ENCODE data around the gene FBN2.

The FBN2 gene

DNA sequence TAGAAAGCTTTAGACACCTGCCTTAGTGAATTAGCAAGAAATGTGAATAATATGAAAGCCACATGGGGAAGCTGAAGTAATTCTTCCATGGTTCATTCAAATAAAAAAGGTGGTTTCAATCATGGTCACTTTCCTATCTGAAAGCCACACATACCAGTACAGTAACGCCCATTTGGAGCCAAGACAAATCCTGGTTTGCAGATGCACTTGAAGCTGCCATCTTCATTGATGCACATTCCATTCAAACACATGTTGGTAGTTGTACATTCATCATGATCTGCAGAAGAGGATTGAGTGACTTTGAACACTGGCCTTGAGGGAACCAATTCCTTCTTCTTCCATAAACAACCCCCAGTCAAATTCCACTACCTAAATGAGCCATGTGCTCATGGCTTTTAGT lies 161.5 kb downstream of the FBN2 start:
- no peak overlapping the region for H3K18ac ChIP-seq (ENCODE audit: low read length)
- no peaks in the 10 kb centered on the region for H3K9me3 ChIP-seq (ENCODE audit: insufficient read depth, low read depth, low read length)
- H3K36me3 ChIP-seq (ENCODE audit: control insufficient read depth in 1 of 2, insufficient read depth in 2 of 2, low read length in 2 of 2), result peaks cover 2 to 4% of the 10 kb centered on the region in 2 experiments
- H3K9ac ChIP-seq (ENCODE audit: low read length), result no peak overlapping the region
- DNase-seq, result no peak
- no peak overlapping the region for H2AFZ ChIP-seq (ENCODE audit: insufficient read depth, low read length, poor library complexity)
- no peak overlapping the region for H2BK12ac ChIP-seq (ENCODE audit: low read length)
- H2BK5ac ChIP-seq (ENCODE audit: low read depth, low read length, poor library complexity), result no peak overlapping the region
- H3K4me1 ChIP-seq (ENCODE audit: control insufficient read depth in 1 of 2, insufficient read depth in 2 of 2, low read length in 2 of 2), result no peaks in the 10 kb centered on the region
- H3K27me3 ChIP-seq (ENCODE audit: insufficient read depth, low read length), result no peaks in the 10 kb centered on the region
- no peak overlapping the region for H4K91ac ChIP-seq (ENCODE audit: low read depth, low read length)
- H3K23ac ChIP-seq (ENCODE audit: low read length), result no peak overlapping the region
- no peak overlapping the region for H4K8ac ChIP-seq (ENCODE audit: low read depth, low read length)
- H3K79me1 ChIP-seq (ENCODE audit: low read length), result no peaks in the 10 kb centered on the region
- no peak overlapping the region for H3K14ac ChIP-seq (ENCODE audit: low read length)
- H2AK5ac ChIP-seq (ENCODE audit: low read length), result no peak overlapping the region
- no peaks in the 10 kb centered on the region for H3K79me2 ChIP-seq (ENCODE audit: control insufficient read depth, insufficient read depth, low read length, poor library complexity)
- H3K4me3 ChIP-seq (ENCODE audit: low read depth, low read length), result no peak overlapping the region
- no peak overlapping the region for H4K12ac ChIP-seq (ENCODE audit: low read depth, low read length)
- H3K27ac ChIP-seq (ENCODE audit: low read depth, low read length), result no peak overlapping the region
- no peak overlapping the region for H3K4me2 ChIP-seq (ENCODE audit: low read length)
- H3K4ac ChIP-seq (ENCODE audit: low read depth, low read length), result no peak overlapping the region
- no peak overlapping the region for H2BK120ac ChIP-seq (ENCODE audit: insufficient read depth, low read length, poor library complexity)
- no CpG with 5 or more reads among the region's 1 CpG for WGBS (ENCODE audit: extremely low coverage, insufficient coverage, insufficient read length)

DNA sequence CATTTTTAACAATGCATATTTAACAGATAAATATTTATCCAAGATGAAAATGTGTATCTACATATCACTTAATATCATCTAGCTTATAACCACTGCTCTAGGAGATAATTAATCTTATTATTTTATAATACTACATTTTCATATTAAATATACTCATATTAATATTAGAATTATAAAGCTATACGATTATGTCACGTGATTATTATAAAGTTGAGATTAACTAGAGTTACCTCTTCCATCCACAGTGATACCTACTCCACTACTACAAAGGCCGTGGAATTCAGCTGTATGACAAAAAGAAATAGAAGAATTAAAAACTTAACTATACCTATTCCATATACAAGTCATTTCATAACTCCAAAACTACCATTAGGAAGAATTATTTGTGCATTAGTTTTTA lies 171.9 kb downstream of the FBN2 start:
- no peak overlapping the region for H3K14ac ChIP-seq (ENCODE audit: low read length)
- no peak overlapping the region for H4K12ac ChIP-seq (ENCODE audit: low read depth, low read length)
- no peaks in the 10 kb centered on the region for H3K27me3 ChIP-seq (ENCODE audit: insufficient read depth, low read length)
- H3K4ac ChIP-seq (ENCODE audit: low read depth, low read length), result no peak overlapping the region
- H4K8ac ChIP-seq (ENCODE audit: low read depth, low read length), result no peak overlapping the region
- no peak overlapping the region for H3K4me3 ChIP-seq (ENCODE audit: low read depth, low read length)
- no peak for DNase-seq
- H3K9ac ChIP-seq (ENCODE audit: low read length), result no peak overlapping the region
- H3K27ac ChIP-seq (ENCODE audit: low read depth, low read length), result no peak overlapping the region
- no peak overlapping the region for H2BK5ac ChIP-seq (ENCODE audit: low read depth, low read length, poor library complexity)
- no peak overlapping the region for H2AK5ac ChIP-seq (ENCODE audit: low read length)
- no peak overlapping the region for H3K23ac ChIP-seq (ENCODE audit: low read length)
- no CpG with 5 or more reads among the region's 3 CpGs for WGBS (ENCODE audit: extremely low coverage, insufficient coverage, insufficient read length)
- no peaks in the 10 kb centered on the region for H3K79me1 ChIP-seq (ENCODE audit: low read length)
- peaks cover 5 to 9% of the 10 kb centered on the region in 2 experiments for H3K36me3 ChIP-seq (ENCODE audit: control insufficient read depth in 1 of 2, insufficient read depth in 2 of 2, low read length in 2 of 2)
- H2BK12ac ChIP-seq (ENCODE audit: low read length), result no peak overlapping the region
- H2BK120ac ChIP-seq (ENCODE audit: insufficient read depth, low read length, poor library complexity), result no peak overlapping the region
- no peaks in the 10 kb centered on the region for H3K9me3 ChIP-seq (ENCODE audit: insufficient read depth, low read depth, low read length)
- no peaks in the 10 kb centered on the region for H3K79me2 ChIP-seq (ENCODE audit: control insufficient read depth, insufficient read depth, low read length, poor library complexity)
- H4K91ac ChIP-seq (ENCODE audit: low read depth, low read length), result no peak overlapping the region
- H2AFZ ChIP-seq (ENCODE audit: insufficient read depth, low read length, poor library complexity), result no peak overlapping the region
- no peaks in the 10 kb centered on the region for H3K4me1 ChIP-seq (ENCODE audit: control insufficient read depth in 1 of 2, insufficient read depth in 2 of 2, low read length in 2 of 2)
- no peak overlapping the region for H3K4me2 ChIP-seq (ENCODE audit: low read length)
- H3K18ac ChIP-seq (ENCODE audit: low read length), result no peak overlapping the region

DNA sequence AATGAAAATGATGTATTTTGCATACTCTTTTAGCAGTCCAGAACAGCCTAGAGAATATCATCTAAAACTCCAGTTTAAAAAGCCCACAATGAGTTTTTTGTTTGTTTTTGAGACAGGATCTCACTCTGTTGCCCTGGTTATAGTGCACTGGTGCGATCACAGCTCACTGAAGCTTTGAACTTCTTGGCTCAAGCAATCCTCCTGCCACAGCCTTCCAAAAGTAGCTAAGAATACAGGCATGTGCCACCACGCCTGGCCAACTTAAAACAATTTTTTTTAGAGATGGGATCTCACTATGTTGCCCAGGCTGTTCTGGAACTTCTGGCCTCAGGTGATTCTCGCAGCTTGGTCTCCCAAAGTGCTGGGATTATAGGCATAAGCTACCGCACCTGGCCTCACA lies 175.7 kb downstream of the FBN2 start:
- Histone ChIP-seq H2BK12ac (ENCODE audit: low read length) (no peak overlapping the region), H2AK5ac (ENCODE audit: low read length) (no peak overlapping the region), H3K36me3 (ENCODE audit: control insufficient read depth in 1 of 2, insufficient read depth in 2 of 2, low read length in 2 of 2) (peaks cover 2 to 6% of the 10 kb centered on the region in 2 experiments), H4K91ac (ENCODE audit: low read depth, low read length) (no peak overlapping the region), H3K4me3 (ENCODE audit: low read depth, low read length) (no peak overlapping the region), H3K4me2 (ENCODE audit: low read length) (no peak overlapping the region), H3K14ac (ENCODE audit: low read length) (no peak overlapping the region), H3K9ac (ENCODE audit: low read length) (peak overlapping the region; percentile 34), H2BK120ac (ENCODE audit: insufficient read depth, low read length, poor library complexity) (no peak overlapping the region), H3K79me2 (ENCODE audit: control insufficient read depth, insufficient read depth, low read length, poor library complexity) (no peaks in the 10 kb centered on the region), H3K27me3 (ENCODE audit: insufficient read depth, low read length) (no peaks in the 10 kb centered on the region), H3K9me3 (ENCODE audit: insufficient read depth, low read depth, low read length) (no peaks in the 10 kb centered on the region), H3K27ac (ENCODE audit: low read depth, low read length) (no peak overlapping the region), H2AFZ (ENCODE audit: insufficient read depth, low read length, poor library complexity) (no peak overlapping the region), H3K4me1 (ENCODE audit: control insufficient read depth in 1 of 2, insufficient read depth in 2 of 2, low read length in 2 of 2) (no peaks in the 10 kb centered on the region), H2BK5ac (ENCODE audit: low read depth, low read length, poor library complexity) (no peak overlapping the region), H3K23ac (ENCODE audit: low read length) (no peak overlapping the region), H4K8ac (ENCODE audit: low read depth, low read length) (no peak overlapping the region), H3K18ac (ENCODE audit: low read length) (no peak overlapping the region), H3K4ac (ENCODE audit: low read depth, low read length) (no peak overlapping the region), H4K12ac (ENCODE audit: low read depth, low read length) (no peak overlapping the region), H3K79me1 (ENCODE audit: low read length) (no peaks in the 10 kb centered on the region)
- peak in 1 of 2 donors; percentile 25 for DNase-seq
- WGBS (ENCODE audit: extremely low coverage, insufficient coverage, insufficient read length), result no CpG with 5 or more reads among the region's 4 CpGs

DNA sequence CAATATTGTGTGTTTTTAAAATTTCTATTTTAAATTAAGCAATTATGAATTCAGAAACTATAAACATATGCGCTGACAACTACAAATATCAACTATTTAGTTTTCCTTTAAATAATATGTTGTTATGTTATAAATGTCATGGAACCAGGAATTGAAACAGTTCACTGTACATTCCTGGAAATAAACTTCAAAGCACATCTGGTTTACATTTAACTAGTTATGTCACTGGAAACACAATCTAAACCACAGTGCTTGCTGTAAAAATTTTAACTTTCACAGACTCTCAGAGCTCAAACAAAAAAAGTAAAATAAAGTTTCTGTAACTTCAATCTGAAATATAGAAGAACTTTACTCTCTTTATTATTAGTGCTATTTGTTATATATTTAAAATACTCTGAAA lies 179.2 kb downstream of the FBN2 start:
- H3K9ac ChIP-seq (ENCODE audit: low read length), result no peak overlapping the region
- no peaks in the 10 kb centered on the region for H3K79me1 ChIP-seq (ENCODE audit: low read length)
- H2BK12ac ChIP-seq (ENCODE audit: low read length), result no peak overlapping the region
- H3K4me2 ChIP-seq (ENCODE audit: low read length), result no peak overlapping the region
- H3K9me3 ChIP-seq (ENCODE audit: insufficient read depth, low read depth, low read length), result no peaks in the 10 kb centered on the region
- DNase-seq, result no peak
- no peak overlapping the region for H2BK5ac ChIP-seq (ENCODE audit: low read depth, low read length, poor library complexity)
- H3K14ac ChIP-seq (ENCODE audit: low read length), result no peak overlapping the region
- H3K79me2 ChIP-seq (ENCODE audit: control insufficient read depth, insufficient read depth, low read length, poor library complexity), result no peaks in the 10 kb centered on the region
- no peak overlapping the region for H3K18ac ChIP-seq (ENCODE audit: low read length)
- WGBS (ENCODE audit: extremely low coverage, insufficient coverage, insufficient read length), result no CpG with 5 or more reads among the region's 1 CpG
- no peak overlapping the region for H4K91ac ChIP-seq (ENCODE audit: low read depth, low read length)
- no peak overlapping the region for H2AK5ac ChIP-seq (ENCODE audit: low read length)
- no peak overlapping the region for H2AFZ ChIP-seq (ENCODE audit: insufficient read depth, low read length, poor library complexity)
- no peaks in the 10 kb centered on the region for H3K4me1 ChIP-seq (ENCODE audit: control insufficient read depth in 1 of 2, insufficient read depth in 2 of 2, low read length in 2 of 2)
- H4K12ac ChIP-seq (ENCODE audit: low read depth, low read length), result no peak overlapping the region
- H4K8ac ChIP-seq (ENCODE audit: low read depth, low read length), result no peak overlapping the region
- no peak overlapping the region for H3K4me3 ChIP-seq (ENCODE audit: low read depth, low read length)
- H3K27me3 ChIP-seq (ENCODE audit: insufficient read depth, low read length), result no peaks in the 10 kb centered on the region
- no peak overlapping the region for H3K27ac ChIP-seq (ENCODE audit: low read depth, low read length)
- peaks cover 2 to 6% of the 10 kb centered on the region in 2 experiments for H3K36me3 ChIP-seq (ENCODE audit: control insufficient read depth in 1 of 2, insufficient read depth in 2 of 2, low read length in 2 of 2)
- H3K4ac ChIP-seq (ENCODE audit: low read depth, low read length), result no peak overlapping the region
- no peak overlapping the region for H2BK120ac ChIP-seq (ENCODE audit: insufficient read depth, low read length, poor library complexity)
- H3K23ac ChIP-seq (ENCODE audit: low read length), result no peak overlapping the region

Measured in trophoblast cell (in vitro differentiated cells and primary cell).